NCI-H748 (cell line): ENCODE measurements around the gene PLEKHH1.
A peak's percentile ranks its signal among the peaks of the same experiment; 100 is the strongest.

ENCODE experiments used
- DNase-seq: peaks from one replicate; lab custom pipeline; 2025; ENCODE audit not compliant: unreplicated experiment; lab: John Stamatoyannopoulos, UW

The PLEKHH1 gene

GRCh38 chr14:67562025-67562775, 29.1 kb downstream of the PLEKHH1 start:
- DNase-seq = no peak

DNA sequence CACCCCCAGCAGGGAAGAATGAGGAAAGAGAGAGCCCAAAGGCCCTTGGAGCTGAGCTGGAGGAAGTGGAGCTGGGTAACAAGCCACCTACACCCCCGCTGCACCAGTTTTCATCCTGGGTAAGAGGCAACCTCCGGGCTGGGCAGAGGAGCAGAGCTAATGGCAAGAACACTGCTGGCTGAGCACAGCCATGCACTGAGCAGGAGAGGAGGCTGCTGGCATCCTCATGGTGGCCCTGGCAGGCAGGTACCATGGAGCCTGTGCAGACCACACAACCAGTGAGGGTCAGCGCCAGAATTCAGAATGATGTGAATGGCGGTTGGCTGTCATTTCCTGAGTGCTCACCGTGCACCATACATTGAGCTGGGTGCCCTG, 29.7 kb downstream of the PLEKHH1 start:
- DNase-seq = no peak

DNA sequence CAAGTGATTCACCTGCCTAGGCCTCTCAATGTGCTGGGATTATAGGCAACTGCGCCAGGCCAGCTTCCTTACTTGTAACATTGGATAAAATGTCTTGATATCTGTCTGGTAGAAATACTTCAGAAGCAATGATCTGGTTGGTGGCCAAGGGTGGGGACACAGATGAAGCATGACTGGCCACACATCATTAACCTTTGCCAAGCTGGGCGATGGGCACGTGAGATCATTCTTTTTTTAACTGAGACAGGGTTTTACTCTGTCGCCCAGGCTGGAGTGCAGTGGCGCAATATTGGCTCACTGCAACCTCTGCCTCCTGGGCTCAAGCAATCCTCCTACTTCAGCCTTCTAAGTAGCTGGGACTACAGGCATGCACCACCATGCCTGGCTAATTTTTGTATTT, 31.1 kb downstream of the PLEKHH1 start:
- DNase-seq = no peak

DNA sequence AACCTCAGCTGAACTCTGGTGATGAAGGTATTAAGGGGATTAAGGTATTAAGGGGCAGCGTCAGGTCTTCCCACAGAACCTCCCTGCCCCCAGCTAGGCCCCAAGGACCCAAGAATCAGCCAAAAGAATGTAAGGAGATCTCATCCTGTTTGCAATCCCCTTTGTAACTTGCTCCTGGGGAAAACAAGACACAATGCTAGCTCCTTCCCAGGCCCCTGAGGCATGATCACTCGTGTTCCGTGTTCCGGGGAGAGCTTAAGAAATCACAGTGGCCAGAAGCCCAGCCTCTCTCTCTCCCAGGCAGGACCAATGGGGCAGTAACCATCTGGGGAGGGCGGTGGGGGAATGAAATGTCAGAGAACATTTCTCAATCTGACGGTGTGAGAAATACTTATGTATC, 33.8 kb downstream of the PLEKHH1 start:
- DNase-seq = no peak

DNA sequence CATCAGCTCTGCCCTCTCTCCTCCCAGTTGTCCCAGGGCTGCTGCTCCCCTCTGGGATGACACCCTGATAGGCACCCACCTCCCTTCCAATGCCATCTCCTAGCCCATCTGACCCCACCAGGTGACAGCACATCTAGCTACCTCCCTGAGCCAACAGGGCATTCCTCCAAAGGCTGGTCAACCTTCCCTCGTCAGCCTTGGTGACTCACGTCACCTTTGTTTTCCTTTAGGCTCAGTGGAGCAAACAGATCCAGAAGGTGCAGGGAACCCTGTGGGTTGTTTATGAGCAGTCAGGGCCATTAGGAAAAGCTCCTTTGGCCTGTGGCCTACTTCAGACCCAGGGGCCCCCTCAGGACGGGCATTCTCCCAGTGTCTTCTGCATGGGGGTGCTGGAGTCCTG, 34.6 kb downstream of the PLEKHH1 start:
- DNase-seq = no peak

DNA sequence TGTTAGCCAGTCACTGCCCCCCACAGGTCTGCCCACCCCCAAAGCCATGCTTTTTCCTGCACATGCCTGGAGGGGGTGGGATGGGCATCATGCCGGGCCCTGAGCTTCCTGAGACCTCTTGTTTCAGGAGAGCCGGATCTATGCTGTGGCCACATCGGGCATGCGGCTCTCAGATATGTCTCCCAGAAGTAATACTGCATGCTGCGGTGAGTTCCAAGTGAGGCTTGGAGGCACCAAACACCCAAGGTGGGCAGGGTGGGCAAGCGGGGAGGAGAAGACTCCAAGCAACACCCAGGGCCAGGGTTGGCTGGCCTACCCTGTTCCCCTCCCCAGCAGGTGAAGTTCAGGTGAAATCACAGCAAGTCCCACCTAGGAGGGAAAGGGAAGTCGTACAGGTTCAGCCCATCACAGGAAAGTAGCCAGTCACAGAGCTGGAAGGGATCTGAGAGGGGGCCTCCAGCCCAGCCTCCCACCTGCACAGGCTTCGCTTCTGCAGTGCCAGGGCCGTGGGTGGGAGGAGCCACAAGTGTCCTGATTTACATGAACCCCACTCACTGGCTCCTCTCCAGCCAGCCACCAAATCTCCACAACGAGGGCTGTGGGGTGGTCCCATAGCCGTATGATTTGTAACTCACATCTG, 36.0 kb downstream of the PLEKHH1 start:
- peak; percentile 13 for DNase-seq

- no peak for DNase-seq
Measured at GRCh38 chr14:67569651-67570290, 36.7 kb downstream of the PLEKHH1 start.

GRCh38 chr14:67570453-67570852, 37.4 kb downstream of the PLEKHH1 start:
- DNase-seq = no peak

- peak; percentile 53 for DNase-seq
Measured at GRCh38 chr14:67571275-67571990, 38.3 kb downstream of the PLEKHH1 start.

DNA sequence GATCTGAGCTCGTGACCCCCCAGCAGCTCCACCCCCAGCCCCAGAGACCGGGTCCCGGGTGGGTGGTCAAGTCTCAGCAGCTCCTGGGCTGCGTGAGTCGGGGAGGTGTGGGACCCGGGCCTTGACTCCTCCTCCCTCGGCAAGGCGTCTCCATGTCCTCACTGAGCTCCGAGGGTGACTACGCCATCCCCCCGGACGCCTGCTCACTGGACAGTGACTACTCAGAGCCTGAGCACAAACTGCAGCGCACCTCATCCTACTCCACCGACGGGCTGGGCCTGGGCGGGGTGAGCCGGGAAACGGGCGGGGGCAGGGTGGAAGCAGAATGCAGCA, 38.9 kb downstream of the PLEKHH1 start:
- no peak for DNase-seq

- no peak for DNase-seq
Measured at GRCh38 chr14:67572608-67573007, 39.5 kb downstream of the PLEKHH1 start.

DNA sequence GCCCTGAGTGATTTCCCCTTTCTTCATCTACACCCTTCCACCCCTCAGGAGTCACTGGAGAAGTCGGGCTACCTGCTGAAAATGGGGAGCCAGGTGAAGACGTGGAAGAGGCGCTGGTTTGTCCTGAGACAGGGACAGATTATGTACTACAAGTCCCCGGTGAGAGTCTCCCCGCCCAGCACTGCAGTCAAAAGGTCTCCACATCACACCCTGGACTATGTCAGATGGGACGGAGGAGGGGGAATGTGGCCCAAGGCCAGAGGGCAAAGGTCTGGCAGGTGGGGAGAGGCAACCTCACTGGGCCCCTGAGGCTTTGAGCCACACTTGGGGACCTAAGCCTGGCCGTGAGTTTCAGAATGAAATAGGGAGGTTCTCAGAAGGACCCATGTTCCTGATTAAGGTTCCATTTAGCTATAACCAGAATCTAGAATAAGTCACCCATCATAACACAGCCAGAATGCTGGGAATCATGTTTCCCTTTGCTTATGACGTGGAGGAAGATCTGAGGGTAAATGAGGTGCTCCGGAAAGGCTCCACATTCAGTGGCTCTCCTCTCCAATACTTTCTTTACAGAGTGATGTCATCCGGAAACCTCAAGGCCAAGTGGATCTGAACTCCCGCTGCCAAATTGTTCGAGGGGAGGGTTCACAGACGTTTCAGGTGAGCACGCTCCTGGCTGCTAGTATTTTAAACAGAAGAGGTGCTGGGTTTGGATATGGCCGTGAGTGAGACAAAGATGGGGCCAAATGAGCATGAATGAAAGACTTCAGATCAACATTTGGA, 40.3 kb downstream of the PLEKHH1 start:
- DNase-seq = no peak

- no peak for DNase-seq
Measured at GRCh38 chr14:67574156-67574555, 41.1 kb downstream of the PLEKHH1 start.

- DNase-seq = no peak
Measured at GRCh38 chr14:67574806-67575205, 41.7 kb downstream of the PLEKHH1 start.

DNA sequence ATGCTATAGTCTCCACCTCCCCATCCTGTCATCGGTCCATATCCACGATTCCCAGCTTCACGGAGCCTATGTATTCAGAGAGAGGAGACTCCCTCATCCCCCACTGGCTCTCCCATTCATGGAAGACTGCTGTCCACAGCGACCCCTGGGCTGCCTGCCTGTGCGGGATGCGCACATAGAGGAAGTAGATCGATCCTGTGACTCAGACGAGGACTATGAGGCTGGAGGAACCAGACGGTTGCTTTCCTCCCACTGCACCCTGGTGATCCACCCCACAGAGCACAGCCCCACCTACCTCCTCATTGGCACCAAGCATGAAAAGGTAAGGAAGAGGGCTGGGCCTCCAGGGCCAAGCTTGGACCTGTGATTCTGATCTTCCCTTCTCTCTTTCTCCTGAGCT, 42.6 kb downstream of the PLEKHH1 start:
- no peak for DNase-seq

DNA sequence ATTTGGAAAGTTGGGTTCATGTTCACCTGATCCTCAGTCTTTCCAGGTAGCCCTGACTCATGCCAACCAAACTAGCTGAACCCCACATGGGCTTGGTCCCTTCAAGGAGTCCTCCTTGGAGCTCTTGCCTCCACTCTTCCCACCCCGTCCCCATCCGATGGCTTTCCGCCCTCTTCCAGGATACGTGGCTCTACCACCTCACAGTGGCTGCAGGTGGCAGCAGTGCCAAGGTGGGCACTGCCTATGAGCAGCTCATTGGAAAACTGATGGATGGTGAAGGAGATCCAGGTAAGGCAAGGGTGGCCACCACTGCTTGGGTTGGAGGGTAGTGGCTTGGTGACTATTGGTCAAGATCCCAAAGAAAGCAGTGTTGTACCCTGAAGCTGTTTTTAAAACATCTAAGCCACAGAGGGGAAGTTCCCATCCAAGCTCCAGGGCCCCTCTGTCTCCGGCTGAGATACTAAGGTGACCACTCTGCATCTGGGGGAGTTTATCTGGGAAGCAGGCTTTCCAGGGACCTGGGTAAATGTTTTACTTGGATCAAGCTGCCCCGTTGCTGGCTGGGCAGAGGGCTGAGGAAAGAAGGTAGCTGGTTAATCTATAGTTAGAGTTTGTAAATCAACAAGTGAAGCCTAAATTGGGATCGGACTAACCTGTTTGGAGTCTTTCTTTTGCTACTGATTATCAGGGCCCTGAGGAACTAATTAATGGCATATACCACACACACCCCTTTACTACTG, 43.3 kb downstream of the PLEKHH1 start:
- DNase-seq = no peak

DNA sequence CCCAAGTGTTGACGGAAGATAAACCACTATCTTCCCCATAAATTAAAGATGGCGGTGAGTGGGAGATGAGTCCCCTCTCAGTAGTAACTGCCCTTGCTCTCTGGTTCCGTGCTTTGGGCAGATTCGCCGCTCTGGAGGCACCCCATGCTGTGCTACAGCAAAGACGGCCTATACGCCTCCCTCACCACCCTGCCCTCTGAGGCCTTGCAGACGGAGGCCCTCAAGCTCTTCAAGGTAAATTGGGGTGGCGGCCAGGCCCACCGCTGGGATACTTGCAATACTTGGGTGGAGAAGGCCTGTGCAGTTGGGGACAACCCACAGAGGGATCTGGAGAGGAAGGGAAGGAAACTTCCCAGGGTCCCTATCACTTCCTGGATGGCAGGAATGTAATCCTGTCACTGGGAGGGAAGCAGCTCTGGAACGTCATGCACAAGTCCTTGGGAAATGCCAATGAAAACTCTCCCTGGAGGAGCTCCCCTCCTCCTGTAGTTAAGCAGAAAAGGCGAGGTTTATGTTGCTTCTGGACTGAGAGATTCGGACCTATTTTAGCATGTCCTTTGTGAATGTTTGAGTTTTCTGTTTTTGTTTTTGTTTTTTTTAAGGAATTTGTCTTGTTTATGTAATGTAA, 44.2 kb downstream of the PLEKHH1 start:
- DNase-seq = no peak

DNA sequence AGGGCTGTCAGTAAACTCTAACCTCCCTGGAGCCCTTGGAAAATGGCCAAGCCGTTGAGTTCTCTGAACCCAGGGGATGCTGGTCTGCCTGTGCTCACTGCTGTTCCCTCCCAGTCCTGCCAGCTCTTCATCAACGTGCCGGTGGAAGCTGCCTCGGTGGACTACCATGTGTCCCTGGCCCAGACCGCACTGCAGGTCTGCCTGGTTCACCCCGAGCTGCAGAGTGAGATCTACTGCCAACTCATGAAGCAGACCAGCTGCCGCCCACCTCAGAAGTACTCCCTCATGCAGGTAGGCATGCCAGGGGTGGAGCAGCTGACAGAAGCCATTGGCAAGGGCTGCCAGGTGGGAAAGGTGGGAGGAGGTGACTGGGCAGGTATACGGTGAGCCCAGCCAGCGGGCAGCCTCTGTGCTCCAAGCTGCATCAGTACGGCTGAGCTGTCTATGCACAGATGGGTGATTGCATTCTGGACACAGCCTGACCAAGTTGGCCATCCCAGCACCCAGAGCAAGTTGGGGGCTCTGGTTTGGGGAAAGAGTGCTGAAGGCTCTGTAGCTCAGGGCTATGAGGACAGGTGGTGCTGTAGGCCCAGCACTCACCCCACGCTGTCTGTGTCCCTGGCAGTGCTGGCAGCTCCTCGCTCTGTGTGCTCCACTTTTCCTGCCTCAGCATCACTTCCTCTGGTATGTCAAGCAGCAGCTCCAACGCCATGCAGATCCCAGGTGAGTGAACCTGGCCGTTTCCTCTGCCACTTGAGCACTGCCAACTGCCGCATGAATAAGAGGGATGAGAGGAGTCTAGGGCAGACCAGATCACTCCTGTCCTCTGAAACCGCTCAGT, 45.0 kb downstream of the PLEKHH1 start:
- no peak for DNase-seq

DNA sequence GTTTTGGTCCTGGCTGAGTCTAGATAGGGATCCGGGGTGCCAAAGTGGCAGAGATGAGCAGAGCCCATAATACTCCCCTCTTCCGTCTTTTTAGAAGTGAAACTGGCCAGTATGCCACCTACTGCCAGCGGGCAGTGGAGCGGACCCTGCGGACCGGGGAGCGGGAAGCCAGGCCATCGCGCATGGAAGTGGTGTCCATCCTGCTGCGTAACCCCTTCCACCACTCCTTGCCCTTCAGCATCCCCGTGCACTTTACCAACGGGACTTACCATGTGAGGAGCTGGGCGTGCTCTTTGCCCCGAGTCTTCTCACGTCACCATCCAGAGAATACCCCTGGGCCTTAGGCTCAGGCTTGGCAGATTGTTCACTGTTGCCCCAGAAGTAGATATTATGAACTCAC, 46.0 kb downstream of the PLEKHH1 start:
- no peak for DNase-seq
